GM18951 (cell line): ENCODE data around the gene DLGAP1.
"Not testable (repeated sequence)": the region's sequence is repeated elsewhere in the genome, so short reads cannot be mapped to it uniquely, and the experiment has no call there.

Source experiments
- POLR2A ChIP-seq: IDR thresholded peaks from 4 replicates; pipeline ENCODE4 v1.6.1; 2011; ENCODE audit warnings: mild to moderate bottlenecking; ENCODE audit not compliant: insufficient read length, insufficient read depth; ENCODE audit errors: extremely low read depth
- in situ Hi-C: fragments of 300-500 bp; cut with MboI; formaldehyde crosslinking; loops from one replicate; pipeline ENCODE4 v1.12.0; 2022; ENCODE audit warnings: low sequenced_read_pairs, mixed read lengths, inconsistent platforms; ENCODE audit not compliant: unreplicated experiment

The DLGAP1 gene

GRCh38 chr18:4455113-4455811, at the start of gene DLGAP1:
Gene DLGAP1 (minus strand): TSS chr18:4455307.
- in situ Hi-C loops, result no loop called here
- TF ChIP-seq POLR2A, result peak; percentile 81

GRCh38 chr18:4494703-4495284, 39.7 kb upstream of the DLGAP1 start:
- in situ Hi-C loops, result not testable (repeated sequence)

- in situ Hi-C loops, result no loop called here
- TF ChIP-seq POLR2A, result no peak
These were observed 13.4 kb upstream of the DLGAP1 start for GRCh38 chr18:4468511-4468910.

DNA sequence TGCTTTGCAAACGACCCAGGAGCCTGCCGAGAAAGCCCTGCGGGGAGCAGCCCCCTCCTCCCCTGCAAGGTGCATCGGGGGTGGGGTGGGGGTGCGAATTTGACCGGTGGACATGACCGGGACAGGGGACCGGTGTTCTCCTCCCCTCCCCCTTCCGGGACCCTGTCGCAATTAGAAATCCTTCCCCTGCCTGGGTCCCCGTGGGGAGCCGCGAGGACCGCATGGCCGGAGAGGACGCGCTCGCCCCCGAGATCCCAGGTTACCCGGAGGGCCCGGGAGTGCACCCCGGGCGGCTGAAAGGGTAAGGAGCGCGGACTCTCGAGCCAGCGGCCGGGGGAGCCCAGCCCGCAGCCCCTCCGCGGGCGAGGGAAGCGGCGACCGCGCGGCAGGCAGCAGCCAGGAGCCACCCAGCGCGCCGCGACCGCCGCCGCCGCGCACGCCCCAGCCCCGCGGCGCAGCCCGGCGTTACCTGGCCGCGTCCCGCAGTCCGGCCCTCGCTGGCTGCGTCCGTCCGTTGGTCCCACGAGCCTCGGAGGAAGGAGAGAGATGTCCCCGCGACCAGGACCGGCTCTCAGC, 482 bp downstream of the DLGAP1 start:
- TF ChIP-seq POLR2A, result no peak
- in situ Hi-C loops, result no loop called here

GRCh38 chr18:4453874-4454536, 1.1 kb downstream of the DLGAP1 start:
- TF ChIP-seq POLR2A, result no peak
- in situ Hi-C loops, result no loop called here

DNA sequence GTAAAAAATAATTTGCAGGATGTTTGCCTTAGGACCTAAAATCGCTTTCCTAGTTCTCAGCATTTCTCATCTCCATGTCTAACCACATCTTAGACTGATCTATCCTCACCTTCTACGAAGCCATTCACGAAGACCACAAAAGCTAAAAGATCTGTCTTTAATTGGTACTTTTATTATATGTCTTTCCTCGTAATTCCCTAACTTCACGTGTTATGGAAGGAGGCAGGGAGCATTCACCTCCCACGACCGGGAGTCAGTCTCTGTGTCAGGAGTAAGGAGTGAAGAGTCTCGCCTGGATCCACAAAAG, 1.6 kb downstream of the DLGAP1 start:
- in situ Hi-C loops, result no loop called here
- no peak for TF ChIP-seq POLR2A

GRCh38 chr18:4450065-4450658, 4.9 kb downstream of the DLGAP1 start:
- TF ChIP-seq POLR2A, result no peak
- in situ Hi-C loops, result no loop called here

DNA sequence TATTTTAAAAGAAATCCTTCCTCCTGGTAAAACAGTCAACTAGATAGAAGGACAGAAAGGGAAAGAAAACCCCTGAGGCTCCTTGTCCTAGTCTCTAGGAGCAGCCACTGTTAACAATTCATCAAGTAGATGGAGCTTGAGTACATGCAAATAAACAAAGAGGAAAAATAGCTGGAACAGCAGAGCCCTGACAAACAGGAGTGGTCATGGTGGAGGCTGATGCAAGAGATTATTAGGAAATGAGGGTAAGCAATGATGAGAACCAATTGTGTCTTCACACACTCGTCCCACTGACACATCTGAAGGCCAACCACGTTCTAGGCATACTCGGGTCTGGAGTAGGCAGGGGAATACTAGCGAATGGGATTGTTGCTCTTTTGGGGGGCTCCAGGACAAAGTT, 9.2 kb downstream of the DLGAP1 start:
- TF ChIP-seq POLR2A, result no peak
- in situ Hi-C loops, result no loop called here

GRCh38 chr18:4444306-4444705, 10.8 kb downstream of the DLGAP1 start:
- TF ChIP-seq POLR2A, result no peak

DNA sequence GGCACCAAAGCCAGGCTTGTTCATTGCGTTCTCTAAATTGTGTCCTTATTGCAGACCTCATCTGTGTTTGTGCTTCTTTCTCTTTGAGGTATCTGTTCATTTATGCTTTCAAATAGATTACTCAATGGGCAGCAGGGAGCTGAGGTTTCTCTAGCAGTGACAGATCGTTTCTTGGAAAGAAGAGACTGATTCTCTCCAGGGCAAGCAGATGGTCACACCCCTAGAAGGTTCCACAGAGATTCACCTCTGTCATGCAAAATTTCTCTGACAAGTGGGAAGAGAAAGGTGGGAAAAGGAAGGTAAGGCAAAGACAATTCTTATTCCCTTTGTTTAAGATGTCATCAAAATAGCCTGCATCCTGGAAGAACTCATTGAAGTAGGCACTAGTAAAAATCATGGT, 14.0 kb downstream of the DLGAP1 start:
- in situ Hi-C loops, result no loop called here
- TF ChIP-seq POLR2A, result no peak

More at GRCh38 chr18:4444306-4444705, 10.8 kb downstream of the DLGAP1 start:
- in situ Hi-C loops, result no loop called here

DNA sequence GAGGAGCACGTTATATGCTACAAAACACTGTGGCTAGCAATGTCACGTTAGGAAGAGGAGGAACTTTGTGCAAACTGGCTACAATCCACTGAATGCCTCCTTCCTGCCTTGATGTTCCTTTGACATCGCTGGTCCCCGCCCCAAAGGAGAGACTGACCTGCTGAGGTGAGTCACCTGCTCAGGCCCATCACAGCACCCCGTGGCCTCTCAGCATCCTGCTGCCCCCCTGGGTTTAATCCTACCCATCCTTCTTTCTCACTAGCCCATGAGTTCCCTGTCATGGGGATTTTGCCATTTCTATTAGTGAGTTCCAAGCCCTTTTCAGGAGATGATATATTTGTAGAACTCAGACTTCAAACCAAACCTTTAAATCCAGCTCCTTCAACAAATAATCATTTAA, 16.2 kb downstream of the DLGAP1 start:
- in situ Hi-C loops, result no loop called here
- no peak for TF ChIP-seq POLR2A

- TF ChIP-seq POLR2A, result no peak
- in situ Hi-C loops, result no loop called here
These were observed 21.4 kb downstream of the DLGAP1 start for GRCh38 chr18:4433717-4434116.

GRCh38 chr18:4430836-4431235, 24.3 kb downstream of the DLGAP1 start:
- no peak for TF ChIP-seq POLR2A
- in situ Hi-C loops, result no loop called here
